Osteoblast (primary cell): ENCODE data around the gene NUTM2A. TPM values are rescaled to one million over a fixed set of nuclear protein-coding genes. Genes with fewer than 3 reads are reported as not detected.
A peak's percentile ranks its signal among the peaks of the same experiment; 100 is the strongest.
"Not testable (repeated sequence)": the region's sequence is repeated elsewhere in the genome, so short reads cannot be mapped to it uniquely, and the experiment has no call there.

Source experiments
- DNase-seq: peaks from one replicate; pipeline ENCODE4 v3.0.0; 2011; ENCODE audit warnings: low spot score, mixed read lengths; ENCODE audit not compliant: insufficient read length; ENCODE audit errors: missing footprints
- H2AFZ ChIP-seq: 2 replicates; pipeline ENCODE4 v1.6.0; 2011; ENCODE audit warnings: mild to moderate bottlenecking, low read length
- H3K27ac ChIP-seq: 2 replicates; pipeline ENCODE4 v1.5.1; 2011; ENCODE audit warnings: mild to moderate bottlenecking, low read depth, low read length, moderate library complexity
- H3K27me3 ChIP-seq: 2 replicates; pipeline ENCODE4 v1.6.0; 2012; ENCODE audit warnings: mild to moderate bottlenecking, control low read depth, inconsistent platforms, low read length, moderate library complexity; ENCODE audit not compliant: insufficient read depth
- H3K36me3 ChIP-seq: 2 replicates; pipeline ENCODE4 v1.5.1; 2011; ENCODE audit warnings: mild to moderate bottlenecking, low read length, control low read depth, moderate library complexity; ENCODE audit not compliant: insufficient read depth
- H3K4me1 ChIP-seq: 2 replicates; pipeline ENCODE4 v1.5.1; 2011; ENCODE audit warnings: mild to moderate bottlenecking, low read length, control low read depth, moderate library complexity; ENCODE audit not compliant: insufficient read depth
- H3K4me2 ChIP-seq: 2 replicates; pipeline ENCODE4 v1.6.0; 2011; ENCODE audit warnings: mild to moderate bottlenecking, low read length; ENCODE audit not compliant: insufficient read depth
- H3K4me3 ChIP-seq: fragments of 200-600 bp; sonication (generic); 3 replicates; pipeline ENCODE4 v1.5.1; 2012; ENCODE audit warnings: mild to moderate bottlenecking, low read length, inconsistent platforms; ENCODE audit not compliant: insufficient read depth
- H3K79me2 ChIP-seq: 2 replicates; pipeline ENCODE4 v1.6.0; 2012; ENCODE audit warnings: mild to moderate bottlenecking, low read length, control low read depth, inconsistent platforms; ENCODE audit not compliant: insufficient read depth
- H3K9me3 ChIP-seq: 2 replicates; pipeline ENCODE4 v1.5.1; 2011; ENCODE audit warnings: low read depth, low read length, control low read depth
- H4K20me1 ChIP-seq: 2 replicates; pipeline ENCODE4 v1.6.0; 2012; ENCODE audit warnings: mild to moderate bottlenecking, low read length, control low read depth; ENCODE audit not compliant: insufficient read depth
- total RNA-seq: library from RNA; depleted of rRNA; stranded (reverse); fragments of >200 nt; gene quantifications from 2 replicates; pipeline ENCODE4 v1.2.3, GENCODE V29; 2012

NUTM2A gene
- total RNA-seq, 1 donor = 0.72 TPM

GRCh38 chr10:87229211-87229610, 4.0 kb downstream of the NUTM2A start:
- not testable (repeated sequence) for H3K4me3 ChIP-seq, H3K9me3 ChIP-seq, H3K79me2 ChIP-seq, H3K4me2 ChIP-seq, H4K20me1 ChIP-seq, H3K27ac ChIP-seq, H3K27me3 ChIP-seq, H3K4me1 ChIP-seq, DNase-seq, H2AFZ ChIP-seq, H3K36me3 ChIP-seq

DNA sequence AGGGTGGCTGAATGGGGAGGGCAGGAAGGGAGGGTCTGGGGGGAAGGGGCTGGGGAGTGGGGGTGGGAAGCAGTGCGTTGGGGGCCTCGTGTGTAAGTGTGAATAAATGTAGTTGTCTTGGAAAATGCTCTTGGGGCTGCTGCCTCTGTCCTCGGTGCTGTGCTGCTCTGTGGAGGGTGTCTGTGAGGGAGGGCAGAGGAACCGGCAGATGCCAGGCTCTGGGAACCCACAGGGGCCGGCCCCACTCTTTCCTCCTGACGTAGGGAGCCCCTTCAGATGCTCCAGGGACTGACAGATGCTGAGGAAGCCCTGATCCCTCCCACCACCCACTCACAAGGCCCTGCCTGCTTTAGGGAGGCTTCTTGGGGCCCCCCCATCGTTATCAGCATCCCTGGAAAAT, 9.6 kb downstream of the NUTM2A start:
- H3K36me3 ChIP-seq, H3K4me2 ChIP-seq, H3K9me3 ChIP-seq: not testable (repeated sequence)

GRCh38 chr10:87237244-87237643, 12.0 kb downstream of the NUTM2A start:
- peak; percentile 46 for DNase-seq
- not testable (repeated sequence) for H2AFZ ChIP-seq, H4K20me1 ChIP-seq, H3K27me3 ChIP-seq, H3K4me2 ChIP-seq, H3K79me2 ChIP-seq, H3K9me3 ChIP-seq, H3K4me3 ChIP-seq, H3K4me1 ChIP-seq, H3K36me3 ChIP-seq, H3K27ac ChIP-seq

More for the DNA sequence above, 9.6 kb downstream of the NUTM2A start:
- H3K79me2 ChIP-seq, H3K27ac ChIP-seq, H4K20me1 ChIP-seq, H3K4me1 ChIP-seq, H3K4me3 ChIP-seq, H2AFZ ChIP-seq, DNase-seq, H3K27me3 ChIP-seq: not testable (repeated sequence)

- not testable (repeated sequence) for DNase-seq, H3K9me3 ChIP-seq, H2AFZ ChIP-seq, H3K4me2 ChIP-seq, H3K27me3 ChIP-seq, H3K4me1 ChIP-seq, H3K27ac ChIP-seq, H3K4me3 ChIP-seq, H3K36me3 ChIP-seq, H4K20me1 ChIP-seq, H3K79me2 ChIP-seq
Observed at GRCh38 chr10:87239346-87239808, 14.1 kb downstream of the NUTM2A start.

GRCh38 chr10:87242192-87242591, 16.9 kb downstream of the NUTM2A start:
- not testable (repeated sequence) for H3K36me3 ChIP-seq, H2AFZ ChIP-seq, H3K79me2 ChIP-seq, H3K4me3 ChIP-seq, H3K27ac ChIP-seq, H3K27me3 ChIP-seq, H3K4me2 ChIP-seq, H3K4me1 ChIP-seq, H4K20me1 ChIP-seq, H3K9me3 ChIP-seq, DNase-seq

DNA sequence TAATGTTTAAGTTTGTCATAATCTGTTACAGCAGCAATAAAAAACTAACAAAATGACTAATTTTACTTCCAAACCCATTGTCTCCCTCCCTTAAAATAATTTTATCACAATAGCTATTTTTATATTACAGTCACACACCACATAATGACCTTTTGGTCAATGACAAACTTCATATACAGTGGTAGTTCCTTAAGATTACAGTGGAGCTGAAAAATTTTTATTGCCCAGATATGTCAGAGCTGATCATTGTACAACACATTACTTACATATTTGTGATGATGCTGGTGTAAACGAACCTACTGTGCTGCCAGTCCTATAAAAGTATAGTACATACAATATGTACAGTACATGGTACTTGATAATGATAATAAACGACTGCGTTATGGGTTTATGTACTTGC, 22.1 kb downstream of the NUTM2A start:
- not testable (repeated sequence) for H3K4me2 ChIP-seq, H3K27me3 ChIP-seq, H3K4me1 ChIP-seq, H2AFZ ChIP-seq, H3K9me3 ChIP-seq, H3K79me2 ChIP-seq, DNase-seq, H3K36me3 ChIP-seq, H3K4me3 ChIP-seq, H4K20me1 ChIP-seq, H3K27ac ChIP-seq

GRCh38 chr10:87248818-87249353, 23.6 kb downstream of the NUTM2A start:
- not testable (repeated sequence) for H3K27me3 ChIP-seq, H3K36me3 ChIP-seq, DNase-seq, H3K9me3 ChIP-seq, H3K79me2 ChIP-seq, H3K27ac ChIP-seq, H4K20me1 ChIP-seq, H2AFZ ChIP-seq, H3K4me1 ChIP-seq, H3K4me3 ChIP-seq, H3K4me2 ChIP-seq

DNA sequence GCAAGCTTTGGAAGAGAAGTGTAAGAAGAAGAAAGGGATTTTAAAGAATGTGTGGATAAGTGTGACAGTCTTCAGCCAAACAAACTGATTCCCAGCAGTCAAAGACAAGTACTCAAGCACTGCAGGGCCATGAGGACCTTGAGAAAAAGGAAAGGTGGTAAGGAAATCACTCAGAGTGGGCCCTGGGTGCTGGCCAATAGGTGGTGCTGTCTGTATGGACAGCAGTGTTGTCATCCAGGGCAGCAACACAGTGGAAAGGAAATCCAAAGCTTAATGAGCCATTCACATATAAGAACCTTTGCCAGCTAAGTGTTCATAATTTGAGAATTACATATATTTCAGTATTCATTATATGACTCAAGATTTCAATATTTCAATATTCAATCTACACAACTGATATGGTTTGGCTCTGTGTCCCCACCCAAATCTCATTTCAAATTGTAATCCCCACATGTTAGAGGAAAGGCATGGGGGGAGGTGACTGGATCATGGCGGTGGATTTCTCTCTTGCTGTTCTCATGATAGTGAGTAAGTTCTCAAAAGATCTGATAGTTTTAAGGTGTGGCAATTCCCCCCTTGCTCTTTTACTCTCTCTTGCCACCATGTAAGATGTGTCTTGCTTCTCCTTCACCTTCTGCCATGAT, 55.6 kb downstream of the NUTM2A start:
- not testable (repeated sequence) for H4K20me1 ChIP-seq, H3K79me2 ChIP-seq, H3K27ac ChIP-seq, H2AFZ ChIP-seq, H3K4me2 ChIP-seq, H3K4me3 ChIP-seq, H3K27me3 ChIP-seq, DNase-seq, H3K9me3 ChIP-seq, H3K4me1 ChIP-seq, H3K36me3 ChIP-seq
